Stimulated activated CD8-positive, alpha-beta memory T cell treated with anti-CD3 and anti-CD28 coated beads, Interleukin-15, amount 100 ng/mL, for 4 hours (primary cell): ENCODE results near the gene RHBDD1.

ENCODE experiments used
- DNase-seq, 2 donors: peaks; one replicate each; pipeline ENCODE4 v3.0.0-alpha.2; 2020; ENCODE audit warnings: low read depth in 2 of 2

Gene RHBDD1, protein sequence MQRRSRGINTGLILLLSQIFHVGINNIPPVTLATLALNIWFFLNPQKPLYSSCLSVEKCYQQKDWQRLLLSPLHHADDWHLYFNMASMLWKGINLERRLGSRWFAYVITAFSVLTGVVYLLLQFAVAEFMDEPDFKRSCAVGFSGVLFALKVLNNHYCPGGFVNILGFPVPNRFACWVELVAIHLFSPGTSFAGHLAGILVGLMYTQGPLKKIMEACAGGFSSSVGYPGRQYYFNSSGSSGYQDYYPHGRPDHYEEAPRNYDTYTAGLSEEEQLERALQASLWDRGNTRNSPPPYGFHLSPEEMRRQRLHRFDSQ

GRCh38 chr2:226835796-226836547 is at the start of gene RHBDD1:
RHBDD1 (plus strand) TSS chr2:226836054; CDS start chr2:226864694, 28,640 bp downstream.
- DNase-seq, result peak; percentile 91

- DNase-seq, result no peak
Observed at GRCh38 chr2:226788064-226788463, 47.8 kb upstream of the RHBDD1 start.

DNA sequence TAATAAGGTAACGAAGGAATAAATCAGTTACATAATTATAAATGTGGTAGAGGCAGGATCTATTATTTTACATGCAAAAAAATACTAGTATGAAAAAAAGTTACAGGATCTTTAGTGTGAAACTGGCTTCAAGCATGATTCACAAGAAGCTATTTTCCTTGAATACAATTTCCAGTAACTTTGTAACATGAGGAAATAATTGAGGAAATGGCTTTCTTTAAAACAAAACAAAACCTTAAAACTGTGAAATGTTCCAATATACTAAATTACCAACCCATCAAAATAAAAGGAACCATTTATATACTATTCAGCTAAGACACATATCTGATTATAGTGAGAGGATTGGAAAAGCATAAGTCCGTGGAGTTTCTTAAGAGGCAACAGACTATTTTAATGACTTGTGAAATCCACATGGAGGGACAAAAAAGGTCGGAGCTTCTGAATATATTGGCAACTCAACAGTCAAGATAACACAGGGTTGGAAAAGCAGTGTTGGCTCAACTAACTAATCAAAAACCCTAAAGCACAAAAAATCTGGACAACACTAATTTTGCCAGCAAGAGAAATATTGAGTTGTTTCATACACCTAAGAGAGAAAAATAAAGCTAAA is 46.9 kb upstream of the RHBDD1 start:
- DNase-seq, result no peak

DNA sequence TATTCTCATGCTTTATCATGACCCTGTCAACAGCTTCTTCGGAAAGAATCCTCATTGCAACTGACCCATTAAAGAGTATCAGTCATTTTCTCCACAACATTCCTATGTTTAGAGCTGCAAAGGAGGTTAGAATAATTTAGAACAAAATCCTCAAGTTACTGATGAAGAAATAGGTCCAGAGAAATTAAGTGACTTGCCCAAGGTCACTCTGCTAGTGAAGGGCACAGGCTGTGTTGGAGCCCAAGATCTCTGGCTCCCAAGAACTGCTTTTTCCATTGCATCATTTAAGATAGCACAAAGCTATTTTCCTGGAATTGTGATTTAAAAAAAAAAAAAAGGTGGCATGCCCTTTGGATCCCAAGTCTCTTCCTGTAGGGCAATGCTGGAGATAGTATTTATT is 45.8 kb upstream of the RHBDD1 start:
- DNase-seq, result no peak

DNA sequence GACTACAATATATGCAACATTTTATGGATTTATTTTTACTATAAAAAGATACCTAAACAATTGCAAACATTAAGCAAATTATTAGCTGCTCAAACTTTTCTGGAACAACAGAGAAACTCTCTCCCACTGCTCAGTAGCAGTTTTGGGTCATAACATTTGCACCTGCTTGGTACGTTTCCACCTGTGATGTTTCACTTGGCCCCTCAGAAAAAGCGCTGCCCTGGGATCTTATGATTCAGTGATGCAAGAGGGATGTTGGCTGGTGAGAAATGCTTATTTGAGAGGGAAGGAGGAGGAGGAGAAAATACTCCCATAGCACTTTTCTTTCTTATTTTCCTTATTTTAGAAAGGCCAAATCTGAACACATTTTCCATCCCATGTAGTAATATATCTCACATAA is 45.4 kb upstream of the RHBDD1 start:
- no peak for DNase-seq

- DNase-seq, result peak; percentile 27 to 29
Observed at GRCh38 chr2:226791056-226791486, 44.8 kb upstream of the RHBDD1 start.

DNA sequence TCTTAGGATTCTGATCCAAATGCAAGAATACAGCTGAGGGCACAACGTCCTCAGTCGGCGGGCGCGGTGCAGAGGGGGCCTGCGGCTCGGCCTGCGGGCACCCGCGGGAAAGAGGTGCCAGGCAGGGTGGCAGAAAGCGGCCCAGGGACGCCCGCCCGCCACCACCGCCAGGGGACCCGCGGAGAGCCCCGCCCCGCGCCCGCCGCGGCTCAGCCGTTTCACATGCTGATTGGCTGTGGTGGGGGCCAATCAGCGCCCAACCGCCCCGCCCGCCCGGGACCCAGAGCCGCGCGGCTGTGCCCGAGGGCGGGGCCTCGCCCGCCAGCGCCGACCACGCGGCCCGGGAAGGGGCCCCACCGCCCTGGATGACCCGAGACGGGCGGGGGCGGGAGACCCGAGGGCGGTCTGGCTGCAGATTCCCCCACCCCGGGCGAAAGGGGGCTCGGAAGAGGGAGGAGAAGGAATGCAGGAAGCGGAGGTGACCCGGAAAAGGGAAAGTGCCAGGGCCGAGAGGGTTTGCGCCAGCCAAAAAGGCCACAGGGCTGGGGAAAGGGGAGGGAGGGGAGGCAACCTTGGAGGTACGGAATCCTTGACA is 44.3 kb upstream of the RHBDD1 start:
- peak; percentile 86 to 87 for DNase-seq

GRCh38 chr2:226792155-226792881 is 43.5 kb upstream of the RHBDD1 start:
- DNase-seq, result no peak

GRCh38 chr2:226793646-226794045 is 42.2 kb upstream of the RHBDD1 start:
- no peak for DNase-seq

DNA sequence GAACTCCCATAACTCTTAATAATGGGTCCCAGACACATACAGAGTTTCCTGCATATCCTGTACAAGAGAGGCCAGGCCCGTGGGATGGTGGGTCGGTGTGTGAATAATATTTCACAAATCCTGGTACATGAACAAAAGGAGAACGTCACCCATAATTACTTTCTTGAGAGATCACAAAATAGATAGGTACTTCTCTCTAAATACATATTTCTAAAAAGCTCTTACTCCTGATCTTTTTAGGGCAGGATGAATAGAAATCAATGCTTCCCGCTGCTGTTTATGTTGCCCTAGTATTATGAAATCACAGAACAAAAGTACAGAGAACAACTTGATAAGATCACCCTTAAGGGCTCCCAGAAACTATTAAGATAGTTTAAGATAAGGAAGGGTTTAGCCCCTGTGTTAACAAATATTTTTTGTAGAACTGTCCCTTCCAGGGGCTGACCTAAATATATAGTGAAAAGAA is 41.6 kb upstream of the RHBDD1 start:
- no peak for DNase-seq

DNA sequence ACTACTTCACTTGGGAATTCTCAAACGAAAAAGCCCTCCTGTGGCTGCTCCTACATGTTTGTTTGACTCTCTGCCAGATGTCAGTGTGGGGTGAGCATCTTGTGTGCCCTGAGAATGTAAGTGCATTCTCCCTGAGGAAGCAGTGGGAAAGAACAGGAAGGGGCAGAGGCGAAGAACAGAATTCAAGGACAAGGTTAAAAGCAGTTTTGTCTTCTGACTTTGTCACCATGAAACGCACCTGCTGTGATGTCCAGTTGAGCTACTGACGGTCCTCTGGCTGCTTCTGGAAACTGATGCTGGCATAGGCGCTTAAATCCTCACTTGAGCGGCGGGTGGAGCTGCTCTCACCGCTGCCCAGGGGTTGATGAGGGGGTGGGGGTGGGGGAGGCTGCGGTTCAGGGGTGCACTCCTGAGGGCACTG is 41.1 kb upstream of the RHBDD1 start:
- no peak for DNase-seq

DNA sequence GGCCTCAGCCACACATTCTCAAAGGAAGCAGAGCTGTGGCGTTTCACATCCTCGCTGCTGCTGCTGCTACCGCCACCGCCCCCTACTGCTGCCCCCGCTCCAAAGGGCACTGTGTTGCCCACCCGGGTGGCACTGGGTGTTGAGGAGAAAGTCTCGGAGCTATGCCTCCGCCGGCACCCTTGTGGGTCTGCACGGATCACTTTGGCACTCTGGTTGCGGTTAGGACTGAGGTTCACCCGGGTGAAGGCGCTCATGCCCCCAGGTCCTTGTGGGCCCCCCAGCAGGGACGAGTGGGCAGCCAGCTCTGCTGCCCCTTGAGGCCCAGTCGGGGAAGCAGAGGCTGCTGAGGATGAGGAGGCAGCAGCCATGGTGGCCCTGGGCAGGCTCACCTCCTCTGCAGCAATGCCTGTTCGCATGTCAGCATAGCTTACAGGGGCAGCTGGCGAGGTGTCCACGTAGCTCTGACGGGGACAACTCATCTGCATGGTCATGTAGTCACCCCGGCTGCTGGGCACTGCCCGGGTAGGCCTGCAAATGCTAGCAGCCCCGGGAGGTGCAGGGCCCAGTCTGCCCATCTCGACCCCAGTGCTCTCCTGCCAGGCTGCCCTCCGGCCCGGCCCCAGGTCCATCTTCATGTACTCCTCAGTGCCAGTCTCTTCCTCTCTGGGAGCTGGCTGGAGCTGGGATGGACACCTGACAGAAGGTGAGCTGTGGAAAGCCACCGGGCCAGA is 40.4 kb upstream of the RHBDD1 start:
- DNase-seq, result no peak

- no peak for DNase-seq
Observed at GRCh38 chr2:226796012-226796839, 39.6 kb upstream of the RHBDD1 start.

- no peak for DNase-seq
Observed at GRCh38 chr2:226796840-226797288, 39.0 kb upstream of the RHBDD1 start.

- DNase-seq, result no peak
Observed at GRCh38 chr2:226797289-226797988, 38.4 kb upstream of the RHBDD1 start.

DNA sequence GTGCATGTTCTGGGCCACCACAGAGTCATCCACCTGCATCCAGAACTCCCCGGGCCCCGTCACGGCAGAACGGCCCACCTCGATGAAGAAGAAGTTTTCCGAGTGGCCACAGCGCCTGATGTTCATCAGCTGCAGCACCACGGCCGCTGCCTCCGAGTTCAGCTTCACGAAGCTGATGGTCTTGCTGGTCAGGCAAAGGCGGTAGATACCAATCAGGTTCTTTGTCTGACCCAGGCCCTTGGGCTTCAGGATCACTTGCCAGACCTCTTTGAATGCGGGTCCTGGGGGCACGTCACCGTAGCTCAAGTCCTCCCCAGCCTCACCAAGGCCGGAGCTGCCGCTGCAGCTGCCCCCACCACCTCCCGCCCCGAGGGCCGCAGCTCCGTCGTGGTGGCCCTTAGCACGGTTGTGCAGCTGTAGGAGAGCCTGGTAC is 37.8 kb upstream of the RHBDD1 start:
- DNase-seq, result no peak

GRCh38 chr2:226798422-226799210 is 37.2 kb upstream of the RHBDD1 start:
- DNase-seq, result no peak
